Body of pancreas (tissue), 4 donors: ENCODE measurements around the gene MROH8. TPM values are rescaled to one million over a fixed set of nuclear protein-coding genes. Genes with fewer than 3 reads are reported as not detected.

Experiments used
- ATAC-seq: fragments of 150-250 bp; one replicate; pipeline ENCODE4 v1.9.1; 2016
- DNase-seq, 4 donors: peaks; one replicate each; pipeline ENCODE4 v3.0.0-alpha.2; 2019
- H3K27ac ChIP-seq, 4 donors: fragments of 200-600 bp; sonication (generic); 1 replicate in 3 of 4; 2 replicates in 1 of 4; pipeline versions ENCODE4 v1.5.1 to v1.6.1; 2016 to 2019; ENCODE audit warnings: mild to moderate bottlenecking in 1 of 4, mixed read lengths in 1 of 4, moderate library complexity in 1 of 4
- H3K27me3 ChIP-seq, 2 donors: fragments of 200-600 bp; sonication (generic); one replicate each; pipeline ENCODE4 v1.6.0; 2016; ENCODE audit warnings: mild to moderate bottlenecking in 1 of 2
- H3K36me3 ChIP-seq, 2 donors: fragments of 200-600 bp; sonication (generic); replicated peaks in 1 of 2; 2 replicates each; pipeline ENCODE4 v1.5.1; 2016; ENCODE audit warnings: low read depth in 2 of 2; ENCODE audit not compliant: insufficient read depth in 1 of 2
- H3K4me1 ChIP-seq: fragments of 200-600 bp; sonication (generic); one replicate; pipeline ENCODE4 v1.6.0; 2016
- H3K4me3 ChIP-seq, 2 donors: fragments of 200-600 bp; sonication (generic); 1 replicate in 1 of 2; 2 replicates in 1 of 2; pipeline ENCODE4 v1.5.1; 2016 to 2019
- H3K9me3 ChIP-seq, 3 donors: fragments of 200-600 bp; sonication (generic); 1 replicate in 2 of 3; 2 replicates in 1 of 3; pipeline ENCODE4 v1.5.1; 2016
- POLR2A ChIP-seq, 3 donors: fragments of 450-650 bp; IDR thresholded peaks; one replicate each; pipeline ENCODE4 v1.6.1; 2016; ENCODE audit warnings: antibody characterized with exemption in 3 of 3, mild to moderate bottlenecking in 2 of 3
- WGBS, 2 donors: methylation state at CpG; one replicate each; pipeline ENCODE4 v1.1.5; 2017; 5-methylcytosine and 5-hydroxymethylcytosine counted together
- intact Hi-C: fragments of 100-400 bp; cut with DNase I; formaldehyde crosslinking; loops from one replicate; pipeline ENCODE4 v1.15.1; 2023
- total RNA-seq, 2 donors: library from RNA; depleted of rRNA; stranded (reverse); fragments of >200 nt; gene quantifications; one replicate each; pipeline ENCODE4 v1.1.0, GENCODE V29; 2016
- TF ChIP-seq, protein P1 (sequence below), 7 experiments: fragments of 450-650 bp in 4 of 7; fragments of 200-600 bp in 3 of 7; sonication (generic) in 3 of 7; IDR thresholded peaks; one replicate each; pipeline ENCODE4 v1.5.1; 2016 to 2019; ENCODE audit warnings: antibody characterized with exemption in 7 of 7

Gene MROH8
- total RNA-seq, 2 donors from 2014 or later = 0.78 to 13.5 TPM

DNA sequence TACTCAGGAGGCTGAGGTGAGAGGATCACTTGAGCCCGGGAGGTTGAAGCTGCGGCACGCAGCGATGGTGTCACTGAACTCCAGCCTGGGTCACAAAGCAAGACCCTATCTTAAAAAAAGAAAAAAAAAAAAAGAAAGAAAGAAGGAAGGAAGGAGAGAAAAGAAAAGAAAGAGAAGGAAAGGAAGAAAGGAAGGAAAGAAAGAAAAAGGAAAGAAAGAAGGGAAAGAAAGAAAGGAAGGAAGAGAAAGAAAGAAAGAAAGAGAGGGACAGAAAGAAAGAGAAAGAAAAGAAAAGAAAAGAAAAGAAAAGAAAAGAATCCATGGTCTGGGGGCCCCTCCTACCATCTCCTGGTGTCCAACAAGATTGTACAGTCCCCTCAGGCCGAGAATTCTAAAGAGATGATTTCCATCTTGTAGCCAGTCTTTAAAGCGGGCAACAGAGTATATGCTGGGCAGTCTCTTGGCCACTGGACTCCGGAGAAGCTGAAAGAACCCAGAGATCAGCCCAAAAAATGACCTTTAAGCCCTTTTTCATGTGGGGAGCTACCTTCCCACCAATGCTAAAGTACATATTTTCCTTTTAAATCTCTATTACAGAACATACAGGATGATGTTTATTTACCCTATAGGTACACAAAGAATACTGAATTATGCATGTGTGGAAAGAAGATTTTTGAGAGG lies 59.9 kb downstream of the MROH8 start:
- TF ChIP-seq POLR2A (IDR thresholded peaks at IDR 0.05) = no peak
- TF ChIP-seq, protein P1, sequence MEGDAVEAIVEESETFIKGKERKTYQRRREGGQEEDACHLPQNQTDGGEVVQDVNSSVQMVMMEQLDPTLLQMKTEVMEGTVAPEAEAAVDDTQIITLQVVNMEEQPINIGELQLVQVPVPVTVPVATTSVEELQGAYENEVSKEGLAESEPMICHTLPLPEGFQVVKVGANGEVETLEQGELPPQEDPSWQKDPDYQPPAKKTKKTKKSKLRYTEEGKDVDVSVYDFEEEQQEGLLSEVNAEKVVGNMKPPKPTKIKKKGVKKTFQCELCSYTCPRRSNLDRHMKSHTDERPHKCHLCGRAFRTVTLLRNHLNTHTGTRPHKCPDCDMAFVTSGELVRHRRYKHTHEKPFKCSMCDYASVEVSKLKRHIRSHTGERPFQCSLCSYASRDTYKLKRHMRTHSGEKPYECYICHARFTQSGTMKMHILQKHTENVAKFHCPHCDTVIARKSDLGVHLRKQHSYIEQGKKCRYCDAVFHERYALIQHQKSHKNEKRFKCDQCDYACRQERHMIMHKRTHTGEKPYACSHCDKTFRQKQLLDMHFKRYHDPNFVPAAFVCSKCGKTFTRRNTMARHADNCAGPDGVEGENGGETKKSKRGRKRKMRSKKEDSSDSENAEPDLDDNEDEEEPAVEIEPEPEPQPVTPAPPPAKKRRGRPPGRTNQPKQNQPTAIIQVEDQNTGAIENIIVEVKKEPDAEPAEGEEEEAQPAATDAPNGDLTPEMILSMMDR (IDR thresholded peaks at IDR 0.05) = no peak
- ATAC-seq = no peak

GRCh38 chr20:37114012-37114411 lies 65.3 kb downstream of the MROH8 start:
- TF ChIP-seq, protein P1 (IDR thresholded peaks at IDR 0.05) = no peak
- no peak for TF ChIP-seq POLR2A (IDR thresholded peaks at IDR 0.05)
- no peaks in the 10 kb centered on the region for H3K27me3 ChIP-seq
- no peaks in the 10 kb centered on the region for H3K36me3 ChIP-seq
- H3K4me3 ChIP-seq = no peak overlapping the region
- ATAC-seq (no peak), DNase-seq (no peak)
- no peaks in the 10 kb centered on the region for H3K4me1 ChIP-seq
- 88 to 95% methylated on average over 8 of the region's 8 CpGs for WGBS, 2 donors
- H3K9me3 ChIP-seq = no peaks in the 10 kb centered on the region
- no peak overlapping the region for H3K27ac ChIP-seq
- intact Hi-C loops = no loop called here

More for the DNA sequence above, 59.9 kb downstream of the MROH8 start:
- Histone ChIP-seq H3K27ac (no peak overlapping the region), H3K4me3 (no peak overlapping the region), H3K4me1 (no peaks in the 10 kb centered on the region), H3K9me3 (no peaks in the 10 kb centered on the region), H3K27me3 (no peaks in the 10 kb centered on the region), H3K36me3 (no peaks in the 10 kb centered on the region)
- WGBS, 2 donors = 88 to 91% methylated on average over 7 of the region's 7 CpGs
- no peak for DNase-seq
- intact Hi-C loops = no loop called here

DNA sequence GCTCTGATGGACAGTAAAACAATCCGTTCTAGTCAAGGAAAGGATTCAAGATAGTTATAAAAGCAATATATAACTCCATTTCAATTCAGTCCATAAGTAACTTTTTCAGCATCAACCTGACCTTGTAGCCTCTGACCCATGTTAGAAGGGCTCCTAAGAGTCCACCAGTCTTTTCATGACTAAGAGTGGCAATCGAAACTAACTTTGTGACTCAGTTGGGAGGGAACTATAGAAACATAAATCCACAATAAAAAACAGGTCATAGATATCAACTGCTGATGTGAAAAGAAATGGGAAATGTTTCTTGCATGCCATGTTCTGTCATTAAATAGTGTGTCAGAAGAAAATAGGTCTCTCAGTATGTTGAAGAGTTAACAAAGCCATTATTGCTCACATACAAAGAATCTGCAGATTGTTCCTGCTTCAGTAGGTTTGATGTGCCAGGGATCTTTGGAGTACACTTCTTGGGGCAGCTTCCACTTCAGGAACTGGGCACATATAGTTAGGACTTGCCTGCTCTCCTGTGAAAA lies 67.4 kb downstream of the MROH8 start:
- TF ChIP-seq POLR2A (IDR thresholded peaks at IDR 0.05) = no peak
- TF ChIP-seq, protein P1 (IDR thresholded peaks at IDR 0.05) = no peak
- Histone ChIP-seq H3K4me1 (no peaks in the 10 kb centered on the region), H3K36me3 (no peaks in the 10 kb centered on the region), H3K27me3 (no peaks in the 10 kb centered on the region), H3K4me3 (no peak overlapping the region), H3K27ac (no peak overlapping the region), H3K9me3 (no peaks in the 10 kb centered on the region)
- DNase-seq (no peak), ATAC-seq (no peak)
- intact Hi-C loops = no loop called here
- WGBS, 2 donors = 71 to 74% methylated on average over 2 of the region's 2 CpGs

GRCh38 chr20:37108676-37109075 lies 70.7 kb downstream of the MROH8 start:
- no peak for DNase-seq
- no peak overlapping the region for H3K4me3 ChIP-seq
- 79 to 95% methylated on average over 4 of the region's 4 CpGs for WGBS, 2 donors
- no peak for TF ChIP-seq POLR2A (IDR thresholded peaks at IDR 0.05)
- TF ChIP-seq, protein P1 (IDR thresholded peaks at IDR 0.05) = no peak
- H3K36me3 ChIP-seq = no peaks in the 10 kb centered on the region
- H3K9me3 ChIP-seq = no peaks in the 10 kb centered on the region
- no peak for ATAC-seq
- H3K27ac ChIP-seq = no peak overlapping the region
- intact Hi-C loops = no loop called here
- H3K27me3 ChIP-seq = no peaks in the 10 kb centered on the region
- H3K4me1 ChIP-seq = no peaks in the 10 kb centered on the region

- Histone ChIP-seq H3K27ac (no peak overlapping the region), H3K4me3 (no peak overlapping the region), H3K4me1 (no peaks in the 10 kb centered on the region), H3K9me3 (no peaks in the 10 kb centered on the region), H3K36me3 (no peaks in the 10 kb centered on the region), H3K27me3 (no peaks in the 10 kb centered on the region)
- no peak for ATAC-seq
- TF ChIP-seq POLR2A (IDR thresholded peaks at IDR 0.05) = no peak
- TF ChIP-seq, protein P1 (IDR thresholded peaks at IDR 0.05) = no peak
- DNase-seq = no peak
- intact Hi-C loops = no loop called here
- WGBS, 2 donors = 90 to 91% methylated on average over 6 of the region's 6 CpGs
Observed at GRCh38 chr20:37102571-37102970, 76.8 kb downstream of the MROH8 start.
